DMS53 treated with DMSO at 0.1 percent for 48 hours (cell line): ENCODE results near the gene DNASE2B.

ENCODE experiments used
- DNase-seq: peaks from one replicate; lab custom pipeline; 2025; ENCODE audit not compliant: unreplicated experiment; lab: John Stamatoyannopoulos, UW

DNASE2B gene

GRCh38 chr1:84398175-84399155 is at the start of gene DNASE2B:
TSS of gene DNASE2B (plus strand) at chr1:84398484. CDS start at chr1:84398565, 81 bp downstream.
- no peak for DNase-seq

GRCh38 chr1:84348759-84349158 is 49.5 kb upstream of the DNASE2B start:
- DNase-seq: no peak

GRCh38 chr1:84350104-84350503 is 48.2 kb upstream of the DNASE2B start:
- DNase-seq: no peak

GRCh38 chr1:84350550-84350949 is 47.7 kb upstream of the DNASE2B start:
- DNase-seq: no peak

GRCh38 chr1:84352298-84353106 is 45.8 kb upstream of the DNASE2B start:
- DNase-seq: no peak

- no peak for DNase-seq
These were observed 44.6 kb upstream of the DNASE2B start for GRCh38 chr1:84353695-84354094.

GRCh38 chr1:84355556-84355955 is 42.7 kb upstream of the DNASE2B start:
- DNase-seq: no peak

- no peak for DNase-seq
These were observed 41.4 kb upstream of the DNASE2B start for GRCh38 chr1:84356881-84357280.

GRCh38 chr1:84358695-84359094 is 39.6 kb upstream of the DNASE2B start:
- no peak for DNase-seq

- DNase-seq: no peak
These were observed 38.0 kb upstream of the DNASE2B start for GRCh38 chr1:84360316-84360715.

- no peak for DNase-seq
These were observed 36.5 kb upstream of the DNASE2B start for GRCh38 chr1:84361796-84362195.

- peak; percentile 8 for DNase-seq
These were observed 35.3 kb upstream of the DNASE2B start for GRCh38 chr1:84363019-84363418.

GRCh38 chr1:84363622-84364021 is 34.7 kb upstream of the DNASE2B start:
- DNase-seq: no peak

- peak; percentile 83 for DNase-seq
These were observed 32.8 kb upstream of the DNASE2B start for GRCh38 chr1:84365225-84366221.

GRCh38 chr1:84366786-84367185 is 31.5 kb upstream of the DNASE2B start:
- DNase-seq: no peak

GRCh38 chr1:84367219-84367618 is 31.1 kb upstream of the DNASE2B start:
- DNase-seq: no peak

- DNase-seq: no peak
These were observed 29.8 kb upstream of the DNASE2B start for GRCh38 chr1:84368441-84368840.

- DNase-seq: no peak
These were observed 28.0 kb upstream of the DNASE2B start for GRCh38 chr1:84370266-84370665.

- DNase-seq: peak; percentile 80
These were observed 27.4 kb upstream of the DNASE2B start for GRCh38 chr1:84370831-84371394.

- no peak for DNase-seq
These were observed 24.7 kb upstream of the DNASE2B start for GRCh38 chr1:84373436-84374141.
